ENCODE measurements around the gene CPA1.

CPA1 gene

DNA sequence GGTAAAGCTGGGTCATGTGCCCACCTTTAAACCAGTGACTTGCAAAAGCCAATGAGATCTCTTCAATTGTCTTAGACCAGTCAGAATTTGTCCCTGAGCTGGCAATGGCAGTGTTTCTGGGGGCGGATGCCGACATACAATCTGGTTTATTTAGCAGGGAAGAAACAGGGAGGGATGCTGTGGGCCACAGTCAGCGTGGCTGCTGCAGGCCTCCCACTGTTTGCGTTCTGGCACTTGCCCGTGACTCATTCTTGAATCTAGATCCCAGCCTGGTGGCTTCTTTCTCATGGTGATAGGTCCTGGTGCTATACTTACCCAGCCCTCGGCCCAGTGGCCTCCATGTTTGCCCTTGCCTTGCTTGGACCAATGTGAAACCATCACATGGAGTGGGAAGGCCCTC lies 3.1 kb upstream of the CPA1 start:
- no peak for TF ChIP-seq EZH2phosphoT487 (conservative IDR thresholded peaks at IDR 0.05; ENCODE audit: low read length)
- TF ChIP-seq, protein P1, sequence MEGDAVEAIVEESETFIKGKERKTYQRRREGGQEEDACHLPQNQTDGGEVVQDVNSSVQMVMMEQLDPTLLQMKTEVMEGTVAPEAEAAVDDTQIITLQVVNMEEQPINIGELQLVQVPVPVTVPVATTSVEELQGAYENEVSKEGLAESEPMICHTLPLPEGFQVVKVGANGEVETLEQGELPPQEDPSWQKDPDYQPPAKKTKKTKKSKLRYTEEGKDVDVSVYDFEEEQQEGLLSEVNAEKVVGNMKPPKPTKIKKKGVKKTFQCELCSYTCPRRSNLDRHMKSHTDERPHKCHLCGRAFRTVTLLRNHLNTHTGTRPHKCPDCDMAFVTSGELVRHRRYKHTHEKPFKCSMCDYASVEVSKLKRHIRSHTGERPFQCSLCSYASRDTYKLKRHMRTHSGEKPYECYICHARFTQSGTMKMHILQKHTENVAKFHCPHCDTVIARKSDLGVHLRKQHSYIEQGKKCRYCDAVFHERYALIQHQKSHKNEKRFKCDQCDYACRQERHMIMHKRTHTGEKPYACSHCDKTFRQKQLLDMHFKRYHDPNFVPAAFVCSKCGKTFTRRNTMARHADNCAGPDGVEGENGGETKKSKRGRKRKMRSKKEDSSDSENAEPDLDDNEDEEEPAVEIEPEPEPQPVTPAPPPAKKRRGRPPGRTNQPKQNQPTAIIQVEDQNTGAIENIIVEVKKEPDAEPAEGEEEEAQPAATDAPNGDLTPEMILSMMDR (IDR thresholded peaks at IDR 0.05; ENCODE audit: insufficient read depth, low read length, poor library complexity, severe bottlenecking), result no peak
- no peak overlapping the region for H3K4me2 ChIP-seq (ENCODE audit: low read depth, low read length, poor library complexity, severe bottlenecking)
- no peak overlapping the region for H3K27ac ChIP-seq (ENCODE audit: low read depth, low read length)
- H3K27me3 ChIP-seq (ENCODE audit: low read length), result no peaks in the 10 kb centered on the region
- no peaks in the 10 kb centered on the region for H3K9me2 ChIP-seq (replicated peaks; ENCODE audit: insufficient read depth, low read length)
- H3K9ac ChIP-seq (ENCODE audit: low read length), result no peak overlapping the region
- no peaks in the 10 kb centered on the region for H3F3A ChIP-seq (ENCODE audit: insufficient read depth)
- H3K36me3 ChIP-seq (ENCODE audit: low read length), result no peaks in the 10 kb centered on the region
- H3K79me2 ChIP-seq (ENCODE audit: insufficient read depth, low read length), result no peaks in the 10 kb centered on the region
- H4K20me1 ChIP-seq (ENCODE audit: low read depth, low read length), result no peaks in the 10 kb centered on the region
- H2AFZ ChIP-seq (ENCODE audit: low read depth, low read length, severe bottlenecking), result no peak overlapping the region
- no peak overlapping the region for H3K4me3 ChIP-seq (ENCODE audit: insufficient read depth, low read length, poor library complexity, severe bottlenecking)
- H3K9me3 ChIP-seq (ENCODE audit: insufficient read depth, low read length), result no peaks in the 10 kb centered on the region; the same call in 1 of the 2 replicates

DNA sequence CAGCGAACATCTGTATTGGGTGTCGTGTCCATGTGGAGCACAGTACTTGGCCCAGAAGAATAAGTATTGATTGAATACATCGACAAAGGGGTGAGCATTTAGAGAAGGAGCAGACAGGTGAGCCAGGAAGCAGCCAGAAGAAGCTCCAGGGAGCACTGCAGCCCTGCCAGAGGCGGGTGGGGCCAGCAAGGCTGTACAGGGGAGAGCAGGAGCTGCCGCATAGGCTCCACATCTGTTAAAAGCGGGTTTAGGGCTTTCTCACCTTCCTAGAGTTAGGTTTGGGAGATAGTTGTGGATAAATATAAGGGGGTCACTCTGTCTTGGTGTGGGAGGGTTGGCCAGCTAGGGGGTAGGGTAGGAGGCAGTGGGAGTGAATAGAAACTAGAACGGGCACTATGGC lies 1.3 kb upstream of the CPA1 start:
- no peak overlapping the region for H2AFZ ChIP-seq (ENCODE audit: low read depth, low read length, severe bottlenecking)
- no peaks in the 10 kb centered on the region for H4K20me1 ChIP-seq (ENCODE audit: low read depth, low read length)
- no peak overlapping the region for H3K4me2 ChIP-seq (ENCODE audit: low read depth, low read length, poor library complexity, severe bottlenecking)
- no peak overlapping the region for H3K9ac ChIP-seq (ENCODE audit: low read length)
- no peak overlapping the region for H3K27ac ChIP-seq (ENCODE audit: low read depth, low read length)
- H3K27me3 ChIP-seq (ENCODE audit: low read length), result no peaks in the 10 kb centered on the region
- no peak overlapping the region for H3K4me3 ChIP-seq (ENCODE audit: insufficient read depth, low read length, poor library complexity, severe bottlenecking)
- no peaks in the 10 kb centered on the region; the same call in 1 of the 2 replicates for H3K9me3 ChIP-seq (ENCODE audit: insufficient read depth, low read length)
- TF ChIP-seq, protein P1 (IDR thresholded peaks at IDR 0.05; ENCODE audit: insufficient read depth, low read length, poor library complexity, severe bottlenecking), result no peak
- TF ChIP-seq EZH2phosphoT487 (conservative IDR thresholded peaks at IDR 0.05; ENCODE audit: low read length), result no peak
- H3K9me2 ChIP-seq (replicated peaks; ENCODE audit: insufficient read depth, low read length), result no peaks in the 10 kb centered on the region
- no peaks in the 10 kb centered on the region for H3K79me2 ChIP-seq (ENCODE audit: insufficient read depth, low read length)
- no peaks in the 10 kb centered on the region for H3K36me3 ChIP-seq (ENCODE audit: low read length)
- no peaks in the 10 kb centered on the region for H3F3A ChIP-seq (ENCODE audit: insufficient read depth)

DNA sequence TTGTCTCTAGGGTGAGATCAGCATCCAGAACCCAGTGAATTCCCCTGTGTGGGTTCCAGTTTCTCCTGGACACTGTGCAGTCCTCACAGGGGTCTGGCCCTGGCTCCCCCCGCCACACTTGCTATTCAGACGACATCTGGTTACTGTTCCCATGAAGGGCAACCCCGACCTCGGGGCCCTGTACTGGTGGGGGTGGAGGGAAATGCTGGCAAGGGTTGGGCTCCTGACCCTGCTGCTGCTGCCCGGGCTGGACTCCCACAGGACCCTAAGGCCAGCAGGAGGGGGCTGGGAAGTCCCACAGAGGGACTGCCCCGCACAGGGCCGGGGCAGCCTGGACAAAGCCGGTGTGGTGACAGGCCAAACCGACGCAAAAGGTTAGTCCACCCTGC lies 768 bp upstream of the CPA1 start:
- H3F3A ChIP-seq (ENCODE audit: insufficient read depth), result no peaks in the 10 kb centered on the region
- no peak overlapping the region for H3K27ac ChIP-seq (ENCODE audit: low read depth, low read length)
- no peak overlapping the region for H2AFZ ChIP-seq (ENCODE audit: low read depth, low read length, severe bottlenecking)
- H3K27me3 ChIP-seq (ENCODE audit: low read length), result no peaks in the 10 kb centered on the region
- no peak for TF ChIP-seq EZH2phosphoT487 (conservative IDR thresholded peaks at IDR 0.05; ENCODE audit: low read length)
- TF ChIP-seq, protein P1 (IDR thresholded peaks at IDR 0.05; ENCODE audit: insufficient read depth, low read length, poor library complexity, severe bottlenecking), result no peak
- no peak overlapping the region for H3K4me3 ChIP-seq (ENCODE audit: insufficient read depth, low read length, poor library complexity, severe bottlenecking)
- no peak overlapping the region for H3K9ac ChIP-seq (ENCODE audit: low read length)
- no peaks in the 10 kb centered on the region; the same call in 1 of the 2 replicates for H3K9me3 ChIP-seq (ENCODE audit: insufficient read depth, low read length)
- H3K79me2 ChIP-seq (ENCODE audit: insufficient read depth, low read length), result no peaks in the 10 kb centered on the region
- no peaks in the 10 kb centered on the region for H4K20me1 ChIP-seq (ENCODE audit: low read depth, low read length)
- H3K4me2 ChIP-seq (ENCODE audit: low read depth, low read length, poor library complexity, severe bottlenecking), result no peak overlapping the region
- H3K36me3 ChIP-seq (ENCODE audit: low read length), result no peaks in the 10 kb centered on the region
- H3K9me2 ChIP-seq (replicated peaks; ENCODE audit: insufficient read depth, low read length), result no peaks in the 10 kb centered on the region
